DND-41 (cell line): ENCODE measurements around the gene HLF.

ENCODE experiments used
- ATAC-seq: fragments of 200-7000 bp; cut with Tn5 transposase; 3 replicates; pipeline ENCODE4 v1.9.1; 2021; ENCODE audit warnings: low read depth; ENCODE audit not compliant: insufficient read depth
- DNase-seq: peaks from one replicate; pipeline ENCODE4 v3.0.0-alpha.2; 2020
- H2AFZ ChIP-seq: 2 replicates; pipeline ENCODE4 v1.6.0; 2012; ENCODE audit warnings: low read depth, low read length
- H3K27ac ChIP-seq: 2 replicates; pipeline ENCODE4 v1.5.1; 2012; ENCODE audit warnings: low read length, inconsistent platforms
- H3K27me3 ChIP-seq: fragments of 200-600 bp; sonication (generic); 2 replicates; pipeline ENCODE4 v1.6.0; 2012; ENCODE audit warnings: low read length, mild to moderate bottlenecking, inconsistent platforms; ENCODE audit not compliant: insufficient read depth, poor library complexity
- H3K36me3 ChIP-seq: 2 replicates; pipeline ENCODE4 v1.5.1; 2012; ENCODE audit warnings: low read length, inconsistent platforms; ENCODE audit not compliant: insufficient read depth
- H3K4me1 ChIP-seq: 2 replicates; pipeline ENCODE4 v1.5.1; 2012; ENCODE audit warnings: mild to moderate bottlenecking, low read length; ENCODE audit not compliant: insufficient read depth
- H3K4me2 ChIP-seq: 2 replicates; pipeline ENCODE4 v1.6.0; 2012; ENCODE audit warnings: mild to moderate bottlenecking, moderate library complexity, low read length, inconsistent platforms; ENCODE audit not compliant: insufficient read depth
- H3K4me3 ChIP-seq, 2 experiments: fragments of 200-600 bp in 1 of 2; shearing (Covaris generic) in 1 of 2; 2 replicates each; pipeline ENCODE4 v1.5.1; 2012 to 2016; ENCODE audit warnings: inconsistent platforms in 2 of 2, low read length in 2 of 2, mild to moderate bottlenecking in 2 of 2, low read depth in 1 of 2, moderate library complexity in 1 of 2
- H3K79me2 ChIP-seq: 2 replicates; pipeline ENCODE4 v1.6.0; 2012; ENCODE audit warnings: low read length, inconsistent platforms; ENCODE audit not compliant: insufficient read depth
- H3K9ac ChIP-seq: 2 replicates; pipeline ENCODE4 v1.6.0; 2012; ENCODE audit warnings: low read depth, mild to moderate bottlenecking, inconsistent platforms, low read length, moderate library complexity
- H3K9me3 ChIP-seq: 2 replicates; pipeline ENCODE4 v1.5.1; 2012; ENCODE audit warnings: low read length, moderate library complexity, mild to moderate bottlenecking, inconsistent platforms; ENCODE audit not compliant: insufficient read depth, severe bottlenecking
- H4K20me1 ChIP-seq: 2 replicates; pipeline ENCODE4 v1.6.0; 2012; ENCODE audit warnings: low read length; ENCODE audit not compliant: insufficient read depth
- CTCF ChIP-seq: IDR thresholded peaks from 2 replicates; pipeline ENCODE4 v1.5.1; 2012; ENCODE audit warnings: borderline replicate concordance, low read length, moderate library complexity, mild to moderate bottlenecking; ENCODE audit not compliant: poor library complexity, severe bottlenecking; ENCODE audit errors: extremely low read depth
- EZH2 ChIP-seq: IDR thresholded peaks from 3 replicates; pipeline ENCODE4 v1.6.1; 2012; ENCODE audit warnings: borderline replicate concordance, low read depth, mild to moderate bottlenecking, moderate library complexity, low read length, inconsistent platforms; ENCODE audit not compliant: severe bottlenecking

The HLF gene

GRCh38 chr17:55341432-55341831 lies 76.7 kb downstream of the HLF start:
- TF ChIP-seq CTCF (no peak), EZH2 (no peak)
- Histone ChIP-seq H2AFZ (no peak overlapping the region), H3K4me2 (no peak overlapping the region), H4K20me1 (no peaks in the 10 kb centered on the region), H3K36me3 (no peaks in the 10 kb centered on the region), H3K27me3 (no peaks in the 10 kb centered on the region), H3K79me2 (no peaks in the 10 kb centered on the region), H3K27ac (no peak overlapping the region), H3K4me1 (peaks cover 41% of the 10 kb centered on the region), H3K9ac (no peak overlapping the region), H3K4me3 (no peak overlapping the region), H3K9me3 (no peaks in the 10 kb centered on the region)
- DNase-seq (no peak), ATAC-seq (no peak)

GRCh38 chr17:55342800-55343585 lies 78.2 kb downstream of the HLF start:
- Histone ChIP-seq H4K20me1 (no peaks in the 10 kb centered on the region), H3K4me3 (peak overlapping the region in 1 of 2 experiments; percentile 7; a peak in 1 of 4 replicates), H3K79me2 (no peaks in the 10 kb centered on the region), H3K27ac (peak overlapping the region; percentile 71), H3K9me3 (no peaks in the 10 kb centered on the region), H3K9ac (peak overlapping the region; percentile 27), H3K4me1 (peaks cover 41% of the 10 kb centered on the region), H3K27me3 (no peaks in the 10 kb centered on the region), H2AFZ (no peak overlapping the region), H3K36me3 (no peaks in the 10 kb centered on the region), H3K4me2 (peak overlapping the region; percentile 46)
- no peak for DNase-seq
- no peak for ATAC-seq
- no peak for TF ChIP-seq EZH2
- no peak for TF ChIP-seq CTCF

- peak overlapping the region; percentile 27 for H3K9ac ChIP-seq
- H3K4me3 ChIP-seq = no peak overlapping the region
- no peaks in the 10 kb centered on the region for H4K20me1 ChIP-seq
- H2AFZ ChIP-seq = no peak overlapping the region
- no peaks in the 10 kb centered on the region for H3K79me2 ChIP-seq
- H3K4me2 ChIP-seq = peak overlapping the region; percentile 46
- no peaks in the 10 kb centered on the region for H3K27me3 ChIP-seq
- H3K4me1 ChIP-seq = peaks cover 45% of the 10 kb centered on the region
- no peaks in the 10 kb centered on the region for H3K36me3 ChIP-seq
- peak overlapping the region; percentile 79 for H3K27ac ChIP-seq
- ATAC-seq (peak; percentile 43), DNase-seq (peak; percentile 30)
- no peaks in the 10 kb centered on the region for H3K9me3 ChIP-seq
- TF ChIP-seq EZH2 = no peak
- TF ChIP-seq CTCF = no peak
Measured at GRCh38 chr17:55343900-55344513, 79.2 kb downstream of the HLF start.
